Measurements from ENCODE around the gene FAIM2. TPM values are rescaled to one million over a fixed set of nuclear protein-coding genes. Genes with fewer than 3 reads are reported as not detected.

The FAIM2 gene
- total RNA-seq, 1 experiment from 2014 or later, result 0.09 TPM

DNA sequence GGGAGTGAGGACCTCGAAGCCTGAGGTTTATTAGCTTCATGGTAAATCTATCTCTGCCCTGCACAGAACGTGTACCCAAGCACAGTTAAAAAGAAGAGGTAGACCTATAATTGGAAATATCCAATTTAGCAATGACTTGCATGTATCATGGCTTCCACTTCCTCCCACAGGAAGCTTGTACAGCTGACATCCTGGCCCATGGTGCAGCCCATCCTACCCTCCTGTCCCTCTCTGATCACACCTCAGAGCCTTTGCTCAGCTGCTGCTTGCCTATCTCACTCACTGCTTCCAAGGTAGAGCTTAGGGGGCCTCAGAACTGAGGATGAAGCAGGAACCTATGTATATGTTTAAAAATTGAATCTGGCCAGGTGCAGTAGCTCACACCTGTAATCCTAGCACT, 56.5 kb downstream of the FAIM2 start:
- intact Hi-C loops (cut with micrococcal nuclease; ENCODE audit: unreplicated experiment), result no loop called here
- no TSS peak for BruUV-seq (replicated peaks)
- no peak for DNase-seq
- no peaks in the 10 kb centered on the region for H3K27me3 ChIP-seq (replicated peaks; ENCODE audit: control insufficient read depth, insufficient read depth, low read length)
- peaks cover 17% of the 10 kb centered on the region for H3K27me3 Mint-ChIP-seq (ENCODE audit: insufficient read depth, unreplicated experiment)
- TF ChIP-seq CTCF (IDR thresholded peaks at IDR 0.05; ENCODE audit: insufficient read depth in 1 of 2, low read depth in 1 of 2, low read length in 1 of 2, severe bottlenecking in 1 of 2, unreplicated experiment in 1 of 2), result no peak
- H3K9me3 Mint-ChIP-seq (ENCODE audit: unreplicated experiment), result no peaks in the 10 kb centered on the region
- POLR2A ChIA-PET, result no interaction called here
- no peak overlapping the region for H3K27ac Mint-ChIP-seq (ENCODE audit: unreplicated experiment)
- no peak overlapping the region for H3K4me3 ChIP-seq (ENCODE audit: low read depth, low read length)
- H3K4me3 Mint-ChIP-seq (ENCODE audit: unreplicated experiment), result no peak overlapping the region
- H3K36me3 ChIP-seq (ENCODE audit: control insufficient read depth, insufficient read depth, low read length), result no peaks in the 10 kb centered on the region
- H3K9me3 ChIP-seq, result no peaks in the 10 kb centered on the region
- peaks cover 12% of the 10 kb centered on the region for H3K4me1 Mint-ChIP-seq (ENCODE audit: low read depth, unreplicated experiment)
- H3K36me3 Mint-ChIP-seq (ENCODE audit: insufficient read depth, unreplicated experiment), result peaks cover 11% of the 10 kb centered on the region
- peaks cover 7% of the 10 kb centered on the region; the same call in 1 of the 2 replicates for H3K4me1 ChIP-seq
- CTCF ChIA-PET, result interaction anchor here (0.6 kb wide), 1 partner anchor 203 kb away, joined by 5 read pairs; no protein-coding TSS in a partner anchor

DNA sequence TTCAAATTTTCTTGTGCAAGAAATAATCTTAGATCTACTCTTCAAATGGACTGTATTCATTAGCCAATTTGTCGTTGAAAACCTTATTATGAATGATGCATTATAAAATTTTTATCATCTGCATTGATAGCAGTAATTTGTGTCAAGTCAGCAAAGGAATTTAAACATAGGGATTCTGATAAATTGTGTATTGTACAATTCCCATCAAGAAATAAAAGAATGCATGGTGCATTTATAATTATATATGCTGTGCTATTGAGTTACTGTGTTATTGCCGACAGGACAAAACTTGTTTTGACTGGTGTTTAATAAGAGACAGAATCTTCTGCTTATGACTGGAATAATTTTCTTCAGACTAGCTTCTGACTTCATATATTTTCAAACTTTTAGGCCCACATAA, 57.7 kb downstream of the FAIM2 start:
- Histone ChIP-seq H3K4me1 (peaks cover 7% of the 10 kb centered on the region; the same call in 1 of the 2 replicates), H3K27me3 (replicated peaks; ENCODE audit: control insufficient read depth, insufficient read depth, low read length) (no peaks in the 10 kb centered on the region), H3K9me3 (no peaks in the 10 kb centered on the region), H3K4me3 (ENCODE audit: low read depth, low read length) (no peak overlapping the region), H3K36me3 (ENCODE audit: control insufficient read depth, insufficient read depth, low read length) (no peaks in the 10 kb centered on the region)
- no TSS peak for BruUV-seq (replicated peaks)
- intact Hi-C loops (cut with micrococcal nuclease; ENCODE audit: unreplicated experiment), result no loop called here
- Mint-ChIP-seq H3K4me1 (ENCODE audit: low read depth, unreplicated experiment) (peaks cover 20% of the 10 kb centered on the region), H3K36me3 (ENCODE audit: insufficient read depth, unreplicated experiment) (peaks cover 11% of the 10 kb centered on the region), H3K4me3 (ENCODE audit: unreplicated experiment) (no peak overlapping the region), H3K27ac (ENCODE audit: unreplicated experiment) (no peak overlapping the region), H3K9me3 (ENCODE audit: unreplicated experiment) (no peaks in the 10 kb centered on the region), H3K27me3 (ENCODE audit: insufficient read depth, unreplicated experiment) (peaks cover 14% of the 10 kb centered on the region)
- ChIA-PET CTCF (interaction anchor here (0.7 kb wide), 1 partner anchor 84 kb away, joined by 8 read pairs; no protein-coding TSS in a partner anchor), POLR2A (interaction anchor here (0.5 kb wide), 1 partner anchor 239 kb away, joined by 3 read pairs; the partner anchor contains the start of gene SMARCD1)
- no peak for DNase-seq
- no peak for TF ChIP-seq CTCF (IDR thresholded peaks at IDR 0.05; ENCODE audit: insufficient read depth in 1 of 2, low read depth in 1 of 2, low read length in 1 of 2, severe bottlenecking in 1 of 2, unreplicated experiment in 1 of 2)

DNA sequence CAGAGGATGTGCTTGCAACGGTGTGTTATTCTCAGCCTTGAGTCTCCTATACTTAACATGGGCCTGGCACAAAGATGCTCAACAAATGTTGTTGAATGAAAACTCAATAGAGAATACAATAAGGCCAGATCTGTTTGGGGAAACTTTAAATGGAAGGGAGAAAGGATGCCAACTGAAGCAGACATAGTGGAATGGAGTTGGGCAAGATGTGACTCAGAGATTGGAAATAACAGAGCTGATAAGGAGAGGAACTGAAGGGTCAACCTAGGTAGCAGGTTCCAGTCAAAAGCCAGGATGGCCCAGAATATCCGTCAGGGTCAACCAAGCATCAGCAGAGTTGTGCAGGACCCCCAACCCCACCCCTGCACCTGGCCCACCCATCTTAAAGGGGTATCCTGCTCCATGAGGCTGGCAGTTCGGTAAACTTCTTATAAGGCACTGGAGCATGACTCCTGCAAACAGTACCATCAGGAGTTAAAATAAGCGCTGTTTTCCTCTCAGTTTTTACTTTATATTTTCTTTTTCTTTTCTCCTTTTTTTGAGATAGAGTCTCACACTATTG, 59.7 kb downstream of the FAIM2 start:
- H3K36me3 Mint-ChIP-seq (ENCODE audit: insufficient read depth, unreplicated experiment), result peaks cover 11% of the 10 kb centered on the region
- H3K4me1 ChIP-seq, result peaks cover 7% of the 10 kb centered on the region; the same call in 1 of the 2 replicates
- H3K27me3 ChIP-seq (replicated peaks; ENCODE audit: control insufficient read depth, insufficient read depth, low read length), result no peaks in the 10 kb centered on the region
- no peak for DNase-seq
- peak overlapping the region; percentile 59 for H3K4me3 ChIP-seq (ENCODE audit: low read depth, low read length)
- H3K36me3 ChIP-seq (ENCODE audit: control insufficient read depth, insufficient read depth, low read length), result no peaks in the 10 kb centered on the region
- peak overlapping the region; percentile 93 for H3K4me3 Mint-ChIP-seq (ENCODE audit: unreplicated experiment)
- POLR2A ChIA-PET, result interaction anchor here (3.2 kb wide), 1 partner anchor 103 kb away, joined by 20 read pairs; the partner anchor contains the start of gene TMBIM6
- TF ChIP-seq CTCF (IDR thresholded peaks at IDR 0.05; ENCODE audit: insufficient read depth in 1 of 2, low read depth in 1 of 2, low read length in 1 of 2, severe bottlenecking in 1 of 2, unreplicated experiment in 1 of 2), result no peak
- H3K27me3 Mint-ChIP-seq (ENCODE audit: insufficient read depth, unreplicated experiment), result peaks cover 6% of the 10 kb centered on the region
- no peak overlapping the region for H3K27ac Mint-ChIP-seq (ENCODE audit: unreplicated experiment)
- H3K9me3 Mint-ChIP-seq (ENCODE audit: unreplicated experiment), result no peaks in the 10 kb centered on the region
- CTCF ChIA-PET, result interaction anchor here (0.6 to 2.0 kb wide), 2 partner anchors 84 to 103 kb away, joined by 6 to 12 read pairs; partner anchors contain the start of gene TMBIM6
- H3K4me1 Mint-ChIP-seq (ENCODE audit: low read depth, unreplicated experiment), result peaks cover 24% of the 10 kb centered on the region
- no peaks in the 10 kb centered on the region for H3K9me3 ChIP-seq
- no TSS peak for BruUV-seq (replicated peaks)
- intact Hi-C loops (cut with micrococcal nuclease; ENCODE audit: unreplicated experiment), result no loop called here

Data from Caco-2 (cell line).